H1 (cell line): Measurements from ENCODE around the gene PACSIN1. TPM values are rescaled to one million over a fixed set of nuclear protein-coding genes. Genes with fewer than 3 reads are reported as not detected.

Source experiments
- CTCF ChIA-PET: fragments of 300-600 bp; sonication (Branson Sonifier 250); formaldehyde crosslinking; loops from one replicate; lab custom pipeline; 2021; ENCODE audit not compliant: partially characterized antibody; lab: Charles Lee
- POLR2A ChIA-PET: fragments of 300-600 bp; sonication (Branson Sonifier 250); formaldehyde crosslinking; loops from one replicate; lab custom pipeline; 2021; ENCODE audit warnings: inconsistent platforms; ENCODE audit not compliant: partially characterized antibody; lab: Charles Lee
- DNase-seq, 2 experiments: peaks; one replicate each; pipeline versions ENCODE4 v3.0.0 to v3.0.0-alpha.2; 2010 to 2022; ENCODE audit warnings: low spot score in 2 of 2, low read depth in 1 of 2, mixed read lengths in 1 of 2
- FAIRE-seq: peaks from 2 replicates; lab custom pipeline; 2011; peaks lifted over from hg19 to GRCh38; lab: Jason Lieb, UNC
- H2AFZ ChIP-seq: 2 replicates; pipeline ENCODE4 v1.8.1; 2012; ENCODE audit warnings: low read length, inconsistent platforms
- H2AK5ac ChIP-seq: 2 replicates; pipeline ENCODE4 v1.6.1; 2013; ENCODE audit warnings: low read depth, low read length
- H2BK120ac ChIP-seq: replicated peaks from 2 replicates; pipeline ENCODE3; 2013; ENCODE audit warnings: low read depth, low read length, inconsistent platforms
- H2BK12ac ChIP-seq: 2 replicates; pipeline ENCODE4 v1.6.1; 2013; ENCODE audit warnings: low read depth, low read length
- H2BK15ac ChIP-seq: 2 replicates; pipeline ENCODE4 v1.6.1; 2013; ENCODE audit warnings: low read length
- H2BK20ac ChIP-seq: 2 replicates; pipeline ENCODE4 v1.6.1; 2013; ENCODE audit warnings: low read length
- H2BK5ac ChIP-seq: 2 replicates; pipeline ENCODE4 v1.6.1; 2013; ENCODE audit warnings: low read depth, low read length
- H3K14ac ChIP-seq: 2 replicates; pipeline ENCODE4 v1.6.1; 2013; ENCODE audit warnings: inconsistent platforms; ENCODE audit not compliant: insufficient read length
- H3K18ac ChIP-seq: 2 replicates; pipeline ENCODE4 v1.6.1; 2013; ENCODE audit warnings: low read length; ENCODE audit errors: extremely low read depth
- H3K23ac ChIP-seq: 2 replicates; pipeline ENCODE4 v1.6.1; 2013; ENCODE audit warnings: inconsistent platforms; ENCODE audit not compliant: insufficient read length
- H3K23me2 ChIP-seq: 2 replicates; pipeline ENCODE4 v1.6.1; 2013; ENCODE audit warnings: low read depth, low read length
- H3K27ac ChIP-seq: 2 replicates; pipeline ENCODE4 v1.6.1; 2011; ENCODE audit warnings: low read depth, low read length, inconsistent platforms
- H3K27me3 ChIP-seq, 4 experiments: replicated peaks in 1 of 4; 1 replicate in 1 of 4; 2 replicates in 3 of 4; pipeline versions ENCODE4 v1.6.1 to v1.8.1; 2011 to 2013; ENCODE audit warnings: low read length in 3 of 4, mild to moderate bottlenecking in 3 of 4, inconsistent platforms in 2 of 4, mixed read lengths in 2 of 4, moderate library complexity in 1 of 4; ENCODE audit not compliant: control insufficient read depth in 3 of 4, insufficient read depth in 3 of 4; ENCODE audit errors: extremely low read depth in 1 of 4
- H3K36me3 ChIP-seq, 4 experiments: 2 replicates each; pipeline versions ENCODE4 v1.6.1 to v1.8.1; 2011 to 2013; ENCODE audit warnings: mild to moderate bottlenecking in 4 of 4, low read length in 3 of 4, moderate library complexity in 2 of 4, control low read depth in 1 of 4, inconsistent platforms in 1 of 4; ENCODE audit not compliant: insufficient read depth in 4 of 4, control insufficient read depth in 2 of 4
- H3K4ac ChIP-seq: replicated peaks from 2 replicates; pipeline ENCODE3; 2013; ENCODE audit warnings: low read length, low read depth, mixed read lengths, inconsistent platforms; ENCODE audit not compliant: insufficient read length
- H3K4me1 ChIP-seq, 4 experiments: replicated peaks in 1 of 4; 1 replicate in 1 of 4; 2 replicates in 3 of 4; pipeline versions ENCODE4 v1.6.1 to v1.8.1; 2011 to 2013; ENCODE audit warnings: low read length in 3 of 4, inconsistent platforms in 2 of 4, mixed read lengths in 1 of 4; ENCODE audit not compliant: insufficient read depth in 4 of 4, control insufficient read depth in 3 of 4
- H3K4me2 ChIP-seq, 2 experiments: 2 replicates each; pipeline versions ENCODE4 v1.6.1 to v1.8.1; 2011 to 2013; ENCODE audit warnings: low read depth in 2 of 2, low read length in 2 of 2, control low read depth in 1 of 2, inconsistent platforms in 1 of 2, mild to moderate bottlenecking in 1 of 2; ENCODE audit not compliant: insufficient read depth in 1 of 2
- H3K4me3 ChIP-seq, 4 experiments: fragments of 200-600, 300-600 bp in 1 of 4; sonication (generic), shearing (Covaris generic), sonication (Bioruptor Twin) in 1 of 4; 2 replicates each; pipeline versions ENCODE4 v1.5.1 to v1.8.1; 2011 to 2016; ENCODE audit warnings: low read length in 4 of 4, low read depth in 3 of 4, control low read depth in 2 of 4, inconsistent platforms in 2 of 4, mild to moderate bottlenecking in 2 of 4, mixed read lengths in 1 of 4, moderate library complexity in 1 of 4; ENCODE audit not compliant: insufficient read depth in 2 of 4; ENCODE audit errors: extremely low read depth in 1 of 4
- H3K56ac ChIP-seq: replicated peaks from 2 replicates; pipeline ENCODE3; 2013; ENCODE audit warnings: low read depth, mild to moderate bottlenecking, mixed read lengths, low read length, inconsistent platforms; ENCODE audit not compliant: insufficient read length
- H3K79me1 ChIP-seq: 2 replicates; pipeline ENCODE4 v1.6.1; 2013; ENCODE audit warnings: low read depth, low read length, control low read depth
- H3K79me2 ChIP-seq, 2 experiments: 2 replicates each; pipeline versions ENCODE4 v1.6.1 to v1.8.1; 2012 to 2013; ENCODE audit warnings: low read length in 2 of 2, mild to moderate bottlenecking in 2 of 2, inconsistent platforms in 1 of 2; ENCODE audit not compliant: insufficient read depth in 2 of 2, control insufficient read depth in 1 of 2
- H3K9ac ChIP-seq, 4 experiments: replicated peaks in 1 of 4; 1 replicate in 1 of 4; 2 replicates in 3 of 4; pipeline versions ENCODE4 v1.6.1 to v1.8.1; 2011 to 2013; ENCODE audit warnings: low read depth in 3 of 4, low read length in 3 of 4, control low read depth in 2 of 4, mild to moderate bottlenecking in 2 of 4, moderate library complexity in 2 of 4, inconsistent platforms in 1 of 4; ENCODE audit errors: extremely low read depth in 1 of 4
- H3K9me3 ChIP-seq, 2 experiments: 2 replicates each; pipeline versions ENCODE4 v1.6.1 to v1.8.1; 2012 to 2013; ENCODE audit warnings: mild to moderate bottlenecking in 2 of 2, moderate library complexity in 2 of 2, control low read depth in 1 of 2, inconsistent platforms in 1 of 2, low read depth in 1 of 2, low read length in 1 of 2, mixed read lengths in 1 of 2; ENCODE audit not compliant: insufficient read depth in 2 of 2
- H4K20me1 ChIP-seq, 2 experiments: replicated peaks in 1 of 2; 2 replicates each; pipeline versions ENCODE3 to v1.8.1; 2011 to 2013; ENCODE audit warnings: inconsistent platforms in 2 of 2, low read length in 2 of 2, mild to moderate bottlenecking in 1 of 2; ENCODE audit not compliant: insufficient read depth in 2 of 2, control insufficient read depth in 1 of 2
- H4K5ac ChIP-seq: 2 replicates; pipeline ENCODE4 v1.6.1; 2013; ENCODE audit warnings: low read length, low read depth, mixed read lengths, inconsistent platforms; ENCODE audit not compliant: insufficient read length
- H4K8ac ChIP-seq: 2 replicates; pipeline ENCODE4 v1.8.0; 2013; ENCODE audit warnings: mild to moderate bottlenecking, moderate library complexity, low read length, inconsistent platforms; ENCODE audit not compliant: insufficient read depth; ENCODE audit errors: extremely low read depth
- H4K91ac ChIP-seq: replicated peaks from 2 replicates; pipeline ENCODE3; 2013; ENCODE audit warnings: low read length, mixed read lengths, inconsistent platforms; ENCODE audit not compliant: insufficient read length
- ASH2L ChIP-seq: fragments of 200-600, 300-600 bp; sonication (generic); IDR thresholded peaks from one replicate; pipeline ENCODE4 v1.7.1; 2017; ENCODE audit warnings: low read length
- PHF8 ChIP-seq: fragments of 200-600 bp; sonication (generic); conservative IDR thresholded peaks from 2 replicates; pipeline ENCODE4 v1.7.1; 2012; ENCODE audit warnings: low read depth, mild to moderate bottlenecking, inconsistent platforms, low read length, moderate library complexity
- RXRA ChIP-seq: IDR thresholded peaks from 2 replicates; pipeline ENCODE4 v1.6.1; 2011; ENCODE audit warnings: low read depth, mild to moderate bottlenecking, low read length, moderate library complexity; ENCODE audit not compliant: insufficient read depth
- SIX5 ChIP-seq: IDR thresholded peaks from 2 replicates; pipeline ENCODE4 v1.6.1; 2011; ENCODE audit warnings: mild to moderate bottlenecking, low read depth, low read length
- SRF ChIP-seq: IDR thresholded peaks from 2 replicates; pipeline ENCODE4 v1.6.1; 2011; ENCODE audit warnings: mild to moderate bottlenecking, low read depth, low read length, moderate library complexity
- TBP ChIP-seq: IDR thresholded peaks from 2 replicates; pipeline ENCODE4 v1.6.1; 2011; ENCODE audit warnings: low read depth, low read length, improper control_type of control experiment
- TCF12 ChIP-seq: IDR thresholded peaks from 2 replicates; pipeline ENCODE4 v1.6.1; 2011; ENCODE audit warnings: low read depth, mild to moderate bottlenecking, low read length
- WGBS, 2 experiments: shearing (Covaris generic) in 1 of 2; methylation state at CpG; one replicate each; pipeline versions ENCODE4 v1.1.6 to v1.1.7; 2013 to 2015; ENCODE audit warnings: low lambda C conversion rate in 2 of 2, mixed read lengths in 2 of 2, inconsistent platforms in 1 of 2, low coverage in 1 of 2, missing lambda C conversion rate in 1 of 2; ENCODE audit not compliant: insufficient replicate concordance in 2 of 2, insufficient coverage in 1 of 2, insufficient read length in 1 of 2; ENCODE audit errors: extremely low coverage in 1 of 2, missing lambda C conversion rate in 1 of 2; 5-methylcytosine and 5-hydroxymethylcytosine counted together
- polyA plus RNA-seq, 7 experiments: library from polyadenylated mRNA; depleted of rRNA in 3 of 7; stranded (reverse) in 5 of 7; unstranded in 2 of 7; fragments of >200 nt in 5 of 7; fragments of 200-250 nt in 2 of 7; gene quantifications; 1 replicate in 5 of 7; 2 replicates in 1 of 7; 4 replicates in 1 of 7; pipeline versions ENCODE4 v1.2.1 to v1.2.3, GENCODE V29; 2011 to 2013; ENCODE audit warnings: missing spikeins in 2 of 7, mixed read lengths in 2 of 7
- total RNA-seq: library from RNA; stranded (reverse); fragmentation: NEBNext Ultra II Directional; extraction: Animal tissue kit (Norgen Biotek cat#: 25700); gene quantifications from 2 replicates; pipeline ENCODE4 v1.2.1, GENCODE V29; 2021

The PACSIN1 gene
- total and polyA plus RNA-seq, 2 of the 8 experiments (the other 6 are each of a cell fraction or from before 2014, with no cell fraction given): 5.9 to 11.1 TPM

GRCh38 chr6:34543421-34543820 is 77.5 kb downstream of the PACSIN1 start:
- Histone ChIP-seq H3K27ac (no peak overlapping the region), H2BK15ac (no peak overlapping the region), H4K20me1 (no peaks in the 10 kb centered on the region), H3K4me1 (no peaks in the 10 kb centered on the region; a peak in 3 of 7 replicates), H3K23ac (no peak overlapping the region), H3K27me3 (no peaks in the 10 kb centered on the region), H4K8ac (no peak overlapping the region), H3K79me2 (no peaks in the 10 kb centered on the region), H3K9me3 (no peaks in the 10 kb centered on the region), H2AK5ac (no peak overlapping the region), H2BK20ac (no peak overlapping the region), H3K56ac (no peak overlapping the region), H2BK5ac (no peak overlapping the region), H3K4me3 (no peak overlapping the region), H3K23me2 (no peaks in the 10 kb centered on the region), H2BK120ac (no peak overlapping the region), H2BK12ac (no peak overlapping the region), H4K5ac (no peak overlapping the region), H4K91ac (no peak overlapping the region), H3K9ac (no peak overlapping the region), H3K4me2 (no peak overlapping the region), H3K36me3 (no peaks in the 10 kb centered on the region), H3K4ac (no peak overlapping the region), H3K14ac (no peak overlapping the region), H3K18ac (no peak overlapping the region), H3K79me1 (no peaks in the 10 kb centered on the region), H2AFZ (no peak overlapping the region)
- WGBS, 2 experiments: 92% methylated on average over 5 of the region's 5 CpGs; no CpG with 5 or more reads in 1 of the 2 experiments
- ChIA-PET CTCF (interaction anchor here (0.8 to 3.5 kb wide), 3 partner anchors 8 to 13 kb away, joined by 4 to 16 read pairs (median 4); partner anchors contain the start of gene SPDEF), POLR2A (no interaction called here)
- TF ChIP-seq TCF12: no peak
- TF ChIP-seq RXRA: no peak
- TF ChIP-seq ASH2L: no peak
- no peak for TF ChIP-seq SRF
- TF ChIP-seq SIX5: no peak
- TF ChIP-seq PHF8: no peak
- no peak for TF ChIP-seq TBP
- DNase-seq: no peak
- no peak for FAIRE-seq
